ENCODE measurements around the gene DPP10.

DPP10 gene

GRCh38 chr2:115163572-115163971 lies 721.1 kb downstream of the DPP10 start:
- no peak for DNase-seq

GRCh38 chr2:115165529-115166109 lies 723.2 kb downstream of the DPP10 start:
- DNase-seq: peak; percentile 5

- DNase-seq: no peak
These were observed 726.0 kb downstream of the DPP10 start for GRCh38 chr2:115168457-115168856.

GRCh38 chr2:115169814-115170213 lies 727.4 kb downstream of the DPP10 start:
- DNase-seq: no peak

GRCh38 chr2:115171751-115172150 lies 729.3 kb downstream of the DPP10 start:
- no peak for DNase-seq

GRCh38 chr2:115174651-115175050 lies 732.2 kb downstream of the DPP10 start:
- DNase-seq: no peak

- no peak for DNase-seq
These were observed 740.7 kb downstream of the DPP10 start for GRCh38 chr2:115183144-115183543.

- no peak for DNase-seq
These were observed 748.0 kb downstream of the DPP10 start for GRCh38 chr2:115190459-115190858.

GRCh38 chr2:115194623-115195022 lies 752.2 kb downstream of the DPP10 start:
- no peak for DNase-seq

GRCh38 chr2:115196587-115196986 lies 754.1 kb downstream of the DPP10 start:
- no peak for DNase-seq

GRCh38 chr2:115199966-115200365 lies 757.5 kb downstream of the DPP10 start:
- no peak for DNase-seq

- no peak for DNase-seq
These were observed 758.9 kb downstream of the DPP10 start for GRCh38 chr2:115201386-115201785.

GRCh38 chr2:115208493-115209164 lies 766.2 kb downstream of the DPP10 start:
- no peak for DNase-seq

GRCh38 chr2:115214050-115214449 lies 771.6 kb downstream of the DPP10 start:
- DNase-seq: no peak

- DNase-seq: no peak
These were observed 776.9 kb downstream of the DPP10 start for GRCh38 chr2:115219296-115219695.

GRCh38 chr2:115234186-115234585 lies 791.7 kb downstream of the DPP10 start:
- no peak for DNase-seq

GRCh38 chr2:115234737-115235136 lies 792.3 kb downstream of the DPP10 start:
- no peak for DNase-seq

- no peak for DNase-seq
These were observed 805.6 kb downstream of the DPP10 start for GRCh38 chr2:115248066-115248465.

GRCh38 chr2:115277366-115277765 lies 834.9 kb downstream of the DPP10 start:
- DNase-seq: no peak

GRCh38 chr2:115285416-115285815 lies 843.0 kb downstream of the DPP10 start:
- DNase-seq: no peak

- no peak for DNase-seq
These were observed 848.0 kb downstream of the DPP10 start for GRCh38 chr2:115290478-115290877.

- no peak for DNase-seq
These were observed 850.3 kb downstream of the DPP10 start for GRCh38 chr2:115292742-115293141.

GRCh38 chr2:115294999-115295398 lies 852.6 kb downstream of the DPP10 start:
- no peak for DNase-seq

- no peak for DNase-seq
These were observed 854.6 kb downstream of the DPP10 start for GRCh38 chr2:115297056-115297455.

GRCh38 chr2:115299199-115299598 lies 856.8 kb downstream of the DPP10 start:
- DNase-seq: no peak
